HG03025 (cell line): ENCODE measurements around the gene IRX4.
"Not testable (repeated sequence)": the region's sequence is repeated elsewhere in the genome, so short reads cannot be mapped to it uniquely, and the experiment has no call there.

Experiments used
- ATAC-seq: cut with Tn5 transposase; IDR thresholded peaks from one replicate; pipeline ENCODE4 v1.9.1; 2021; ENCODE audit warnings: mild to moderate bottlenecking, moderate library complexity; ENCODE audit not compliant: unreplicated experiment, low FRiP score

Gene IRX4

DNA sequence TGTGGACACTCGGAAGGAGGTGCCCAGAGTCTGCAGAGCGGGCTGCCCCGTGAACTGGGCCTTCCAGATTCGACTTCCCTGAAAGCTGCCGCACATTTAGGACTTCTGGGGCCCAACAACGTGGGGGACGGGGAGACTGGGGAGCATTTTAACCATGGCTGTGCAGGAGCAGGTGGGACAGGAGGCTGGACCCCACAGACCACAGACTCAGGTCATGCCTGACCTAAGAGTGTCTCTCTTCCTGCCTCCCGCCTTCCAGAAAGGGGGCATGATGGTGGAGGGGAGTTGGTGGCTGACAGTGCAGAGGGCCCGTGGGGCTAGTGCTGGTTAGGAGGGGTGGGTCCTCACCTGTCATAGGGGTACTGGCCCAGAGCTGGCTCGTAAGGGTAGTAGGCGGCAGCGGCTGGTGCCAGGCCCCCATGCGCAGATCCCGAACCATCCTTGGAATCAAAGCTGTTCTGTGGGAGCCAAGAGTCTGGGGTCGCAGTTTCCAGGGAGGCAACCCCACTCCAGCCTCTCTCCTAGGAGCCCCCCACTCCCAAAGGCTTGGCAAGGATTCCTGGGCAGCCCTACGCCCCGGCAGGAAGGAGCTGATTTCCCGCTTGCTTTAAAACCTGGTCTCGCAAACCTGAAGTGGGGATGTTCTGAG, 2.2 kb downstream of the IRX4 start:
- no peak for ATAC-seq

GRCh38 chr5:1879292-1880263, 3.1 kb downstream of the IRX4 start:
- no peak for ATAC-seq

DNA sequence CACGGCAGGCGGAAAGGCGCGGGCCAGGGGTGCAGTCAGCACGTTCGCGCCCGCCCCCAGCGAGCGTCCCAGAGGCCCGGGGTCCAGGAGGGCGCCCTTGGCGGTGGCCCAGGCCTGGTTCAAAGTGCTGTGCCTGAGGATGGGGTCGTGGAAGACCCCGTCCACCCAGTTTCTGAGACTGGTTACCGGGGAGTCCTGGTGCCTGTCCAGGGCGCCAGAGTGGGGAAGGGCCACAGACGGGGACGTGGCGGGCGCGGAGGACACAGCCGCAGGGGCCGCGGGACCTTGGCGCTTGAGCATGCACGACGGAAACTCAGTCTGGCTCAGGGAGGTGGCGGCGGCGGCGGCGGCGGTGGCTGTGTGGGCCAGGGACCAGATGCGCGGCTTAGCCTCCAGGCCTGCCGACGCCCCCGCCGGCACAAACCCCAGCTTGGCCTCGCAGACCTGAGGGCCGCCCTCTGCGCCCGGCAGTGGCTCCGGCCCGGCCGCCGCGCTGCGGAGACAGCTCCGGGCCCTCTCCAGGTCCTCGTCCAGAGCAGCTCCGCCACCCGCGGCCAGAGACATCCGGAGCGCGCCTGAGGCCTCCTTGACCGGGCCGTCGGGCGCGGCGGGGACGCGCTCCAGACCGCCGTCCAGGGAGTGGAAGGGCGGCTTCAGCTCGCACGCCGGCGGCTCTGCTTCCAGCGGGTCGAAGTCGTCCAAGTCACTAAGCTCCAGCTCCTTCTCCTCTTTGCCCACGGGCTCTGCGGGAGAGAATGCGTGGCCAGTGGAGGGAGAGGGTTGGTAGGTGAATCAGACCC, 4.5 kb downstream of the IRX4 start:
- no peak for ATAC-seq

DNA sequence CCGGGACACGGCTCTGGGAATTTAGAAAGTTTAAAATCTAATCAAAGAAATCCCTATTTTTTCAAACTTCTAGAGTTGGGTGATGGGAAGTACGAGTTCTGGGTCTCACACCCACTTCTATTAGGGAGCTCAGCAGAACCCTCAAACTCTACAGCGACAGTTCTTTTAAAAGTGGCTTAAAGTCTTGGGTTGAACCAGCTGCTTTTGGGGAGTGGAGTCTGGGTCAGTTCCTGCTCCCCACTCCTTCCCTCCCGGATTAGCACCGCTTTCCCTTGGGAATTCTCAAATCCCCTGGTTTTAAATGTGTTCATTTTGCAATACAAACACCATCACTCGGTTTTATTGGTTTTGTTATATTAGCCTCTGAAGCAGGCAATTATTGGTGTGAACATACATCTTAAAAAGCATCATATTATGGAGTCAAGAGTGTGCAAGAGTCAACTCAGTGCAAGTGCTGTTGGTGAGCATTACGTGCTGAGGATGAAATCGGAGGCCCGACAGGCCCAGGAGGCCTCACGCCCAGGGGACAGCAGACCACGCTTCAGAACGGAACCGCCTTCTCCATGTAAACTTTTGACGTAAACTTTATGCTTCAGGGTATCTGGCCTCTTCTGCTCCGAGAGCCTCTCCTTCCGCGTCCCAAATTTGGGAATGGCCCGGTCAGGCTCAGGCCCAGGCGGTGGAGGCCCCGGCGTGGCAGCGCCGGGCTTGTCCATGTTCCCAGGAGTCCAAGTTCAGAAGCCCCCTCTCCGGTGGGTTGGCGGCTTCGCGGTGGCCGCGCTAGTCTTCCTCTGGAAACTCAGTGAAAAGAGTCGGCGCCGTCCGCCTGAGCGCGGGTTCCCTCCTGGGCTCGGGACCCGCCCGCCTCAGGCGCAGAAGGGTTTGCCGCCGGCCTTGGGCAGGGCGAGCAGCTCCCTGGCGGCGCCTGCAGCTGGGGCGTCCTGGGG, 5.3 kb downstream of the IRX4 start:
- no peak for ATAC-seq

DNA sequence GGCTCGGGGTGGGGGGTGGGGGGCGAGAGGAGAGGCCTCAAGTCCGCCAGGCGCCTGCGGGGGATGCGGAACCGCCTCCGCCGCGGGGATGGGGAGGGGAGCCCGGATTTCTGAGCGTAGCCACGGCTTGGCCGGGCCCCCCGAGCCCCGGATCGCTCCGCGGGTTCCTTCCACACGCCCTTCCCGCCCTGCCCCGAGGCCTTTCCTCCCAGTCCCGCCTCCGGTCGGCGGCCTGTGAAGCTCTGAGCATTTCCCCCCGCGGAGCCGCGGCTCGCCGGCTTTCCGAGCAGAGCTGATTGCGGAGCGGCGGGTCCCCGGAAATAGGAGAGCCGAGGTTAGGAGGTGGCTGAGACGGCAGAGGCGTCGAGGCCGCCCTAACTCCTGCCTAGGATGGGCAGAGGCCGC, 6.1 kb downstream of the IRX4 start:
- ATAC-seq: no peak

DNA sequence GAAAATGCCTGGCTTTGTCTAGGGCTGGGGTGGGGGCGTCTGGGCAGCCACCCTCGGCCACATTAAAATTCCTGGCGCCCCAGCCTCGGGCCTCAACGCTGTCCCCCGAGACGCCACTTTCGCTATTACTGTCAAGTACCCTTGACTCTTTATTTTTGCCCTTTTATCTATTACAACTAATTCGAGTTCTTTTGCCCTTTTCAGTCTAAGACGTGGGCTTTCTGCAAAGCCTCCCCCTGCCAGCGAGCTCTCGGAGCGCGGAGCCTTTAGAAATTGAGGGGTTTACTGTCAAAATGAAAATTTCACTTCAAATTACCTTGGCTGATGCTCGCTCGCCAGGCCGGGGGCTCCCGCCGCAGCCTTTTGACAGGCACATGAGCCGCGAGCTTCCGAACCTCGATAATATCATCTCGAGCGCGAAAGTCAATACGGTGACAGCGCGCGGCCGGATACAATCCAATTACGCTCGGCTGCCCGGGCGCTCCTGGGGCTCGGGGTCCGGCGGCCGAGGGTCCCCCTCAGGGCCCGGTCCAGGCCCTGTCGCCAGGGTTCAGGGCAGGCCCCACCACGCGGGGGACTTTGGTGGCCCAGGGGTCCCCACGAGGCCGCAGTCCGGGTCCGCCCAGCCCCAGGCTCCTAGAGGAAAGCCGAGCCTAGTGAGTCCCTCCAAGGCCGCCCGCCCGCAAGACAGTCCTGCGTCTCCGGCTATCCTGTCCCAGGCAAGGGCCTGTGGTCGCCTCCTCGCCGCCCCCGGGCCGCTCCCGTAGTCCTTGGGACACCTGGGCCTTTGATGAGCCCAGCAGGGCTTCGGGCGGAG, 6.7 kb downstream of the IRX4 start:
- no peak for ATAC-seq

DNA sequence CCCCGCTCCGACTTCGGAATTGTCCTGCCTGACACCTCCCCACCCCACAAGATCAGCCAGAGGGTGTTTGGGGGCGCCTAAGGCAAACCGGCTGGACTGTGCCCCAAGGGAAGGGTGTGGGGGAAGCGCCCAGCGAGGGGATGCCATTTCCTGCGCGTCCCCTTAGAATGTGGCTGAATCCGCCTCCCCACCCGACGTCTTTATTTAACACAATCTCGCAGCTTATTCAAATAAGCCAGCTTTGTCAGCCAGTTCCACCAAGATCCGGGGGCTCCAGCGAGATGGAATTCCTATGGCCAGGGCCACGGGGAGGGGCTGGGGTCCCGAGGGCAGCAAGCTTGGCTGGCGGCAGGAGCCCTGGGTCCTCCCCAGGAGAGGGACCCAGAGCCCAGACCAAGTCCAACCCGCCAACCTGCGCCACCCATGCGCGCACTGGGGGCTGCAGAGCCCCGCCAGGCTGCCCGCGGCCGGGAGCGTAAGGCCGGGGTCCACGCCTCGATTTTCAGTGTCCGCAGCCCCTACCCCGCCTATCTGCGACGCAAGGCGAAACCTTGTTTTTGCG, 7.4 kb downstream of the IRX4 start:
- ATAC-seq: no peak

GRCh38 chr5:1874771-1875220, 7.9 kb downstream of the IRX4 start:
- ATAC-seq: no peak

- no peak for ATAC-seq
Measured at GRCh38 chr5:1874348-1874747, 8.4 kb downstream of the IRX4 start.

GRCh38 chr5:1873243-1873959, 9.3 kb downstream of the IRX4 start:
- ATAC-seq: no peak

DNA sequence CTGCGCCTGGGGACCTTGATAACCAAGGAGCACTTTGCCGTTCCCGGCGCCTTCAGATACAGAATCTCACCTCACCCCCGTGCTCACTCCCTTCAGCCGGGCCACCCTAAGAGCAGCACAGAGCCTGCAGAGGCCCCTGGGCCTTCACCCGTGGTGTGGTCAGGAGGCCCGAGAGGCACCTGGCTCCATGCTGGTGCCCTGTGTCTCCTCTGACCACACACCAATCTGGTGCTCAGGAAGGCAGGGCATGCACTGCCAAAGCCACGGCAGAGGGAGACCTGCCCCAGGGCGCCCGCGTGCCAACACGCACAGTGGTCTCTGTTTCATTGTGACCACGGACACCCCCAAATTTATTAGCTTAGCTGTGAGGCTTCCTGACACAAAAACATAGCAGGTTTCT, 11.3 kb downstream of the IRX4 start:
- no peak for ATAC-seq

GRCh38 chr5:1870435-1871272, 12.1 kb downstream of the IRX4 start:
- ATAC-seq: not testable (repeated sequence)

GRCh38 chr5:1868886-1869475, 13.7 kb downstream of the IRX4 start:
- ATAC-seq: no peak

GRCh38 chr5:1867815-1868143, 14.9 kb downstream of the IRX4 start:
- no peak for ATAC-seq

DNA sequence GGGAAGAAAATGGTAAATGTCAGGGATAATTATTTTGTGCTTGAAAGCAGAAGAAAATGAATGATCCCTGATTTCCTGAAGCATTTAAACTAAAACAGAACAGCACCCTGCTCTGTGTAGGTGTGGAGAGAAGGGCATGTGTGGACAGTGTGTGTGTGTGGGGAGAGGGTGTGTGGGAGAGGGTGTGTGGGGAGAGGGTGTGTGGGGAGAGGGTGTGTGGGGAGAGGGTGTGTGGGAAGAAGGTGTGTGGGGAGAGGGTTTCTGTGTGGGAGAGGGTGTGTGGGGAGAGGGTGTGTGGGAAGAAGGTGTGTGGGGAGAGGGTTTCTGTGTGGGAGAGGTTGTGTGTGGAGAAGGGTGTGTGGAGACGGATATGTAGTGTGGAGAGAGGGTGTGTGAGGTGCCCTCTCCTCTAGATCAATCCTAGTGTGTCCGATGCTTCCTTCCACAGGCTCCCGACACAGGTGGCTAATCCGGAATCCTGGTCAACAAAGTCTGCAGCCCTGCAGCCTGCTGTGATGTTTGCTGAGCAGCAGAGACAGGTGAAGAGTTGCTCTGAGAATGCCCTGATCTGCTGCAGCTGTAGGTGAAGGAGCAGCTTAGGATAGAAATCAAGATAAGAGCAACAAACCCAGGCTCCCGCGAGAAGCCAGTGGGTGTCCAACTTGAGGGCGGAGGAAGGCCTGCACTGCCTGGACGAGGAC, 15.5 kb downstream of the IRX4 start:
- ATAC-seq: no peak

- ATAC-seq: no peak
Measured at GRCh38 chr5:1865948-1866347, 16.8 kb downstream of the IRX4 start.
